ENCODE results near the gene PLPPR2.
"Not testable (repeated sequence)": the region's sequence is repeated elsewhere in the genome, so short reads cannot be mapped to it uniquely, and the experiment has no call there.

PLPPR2 gene

DNA sequence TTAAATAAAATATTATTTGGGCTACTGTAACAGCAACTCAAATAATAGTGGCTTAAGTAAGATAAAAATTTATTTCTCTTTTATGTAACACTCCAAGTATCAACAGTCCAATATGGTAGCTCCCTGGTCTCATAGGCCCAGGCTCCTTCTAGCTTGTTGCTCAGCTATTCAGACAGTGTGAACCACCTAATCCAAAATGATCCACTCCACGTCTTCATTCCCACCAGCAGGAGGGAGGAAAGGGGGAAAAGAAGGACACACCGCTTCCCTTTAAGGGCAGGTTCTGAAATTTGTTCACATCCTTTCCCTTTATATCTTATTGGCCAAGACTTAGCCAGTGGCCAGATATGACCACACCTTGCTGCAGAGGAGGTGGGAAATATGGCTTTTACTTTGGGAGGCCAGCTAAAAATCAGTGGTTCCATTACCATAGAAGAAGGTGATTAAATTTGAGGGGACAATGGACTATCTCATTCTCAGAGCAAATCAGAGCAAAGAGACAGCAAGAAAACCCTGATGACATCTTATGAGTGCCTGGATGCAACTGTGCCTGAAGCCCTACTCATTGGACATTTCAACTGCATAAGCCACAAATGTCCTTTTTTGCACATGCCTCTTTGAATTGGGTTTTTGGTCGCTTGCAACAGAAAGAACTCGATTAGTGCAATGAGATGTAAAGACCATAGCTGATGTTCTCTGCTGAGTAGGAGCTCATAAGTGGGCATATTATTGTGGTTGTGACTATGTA is 35.9 kb downstream of the PLPPR2 start:
- no peaks in the 10 kb centered on the region for H3K4me1 Mint-ChIP-seq (ENCODE audit: low read depth)

DNA sequence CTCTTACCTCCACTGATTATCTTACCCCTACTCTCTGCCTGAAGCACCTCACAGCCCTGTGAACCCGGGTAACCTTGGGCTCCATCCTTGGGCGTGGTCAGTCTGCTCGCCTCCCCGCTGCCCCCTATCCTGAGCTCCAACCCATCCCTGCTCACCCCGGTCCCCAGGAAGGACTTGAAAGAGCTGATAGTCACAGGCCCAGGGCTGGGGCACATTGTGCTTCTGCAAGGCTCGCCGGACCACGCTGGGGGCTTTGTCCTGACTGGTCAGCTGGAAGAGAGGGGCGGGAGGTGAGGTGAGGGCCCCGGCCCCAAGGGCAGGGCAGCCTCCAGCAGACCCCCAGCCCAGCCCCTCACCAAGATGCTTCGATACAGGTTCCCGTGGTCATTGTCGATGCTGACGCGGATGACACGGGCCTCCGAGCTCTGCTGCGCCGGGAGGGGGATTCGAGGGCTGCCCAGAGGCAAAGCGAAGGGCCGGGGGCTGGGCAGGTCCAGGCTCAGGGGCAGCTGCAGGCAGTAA is 41.9 kb downstream of the PLPPR2 start:
- H3K27me3 Mint-ChIP-seq = peaks cover 3% of the 10 kb centered on the region
- H3K4me1 Mint-ChIP-seq (ENCODE audit: low read depth) = no peaks in the 10 kb centered on the region
- H3K36me3 Mint-ChIP-seq (ENCODE audit: low read depth) = no peaks in the 10 kb centered on the region
- H3K4me3 Mint-ChIP-seq = no peak overlapping the region
- no peak overlapping the region for H3K27ac Mint-ChIP-seq
- H3K9me3 Mint-ChIP-seq = no peaks in the 10 kb centered on the region

More for the DNA sequence above, 35.9 kb downstream of the PLPPR2 start:
- Mint-ChIP-seq H3K27me3 (no peaks in the 10 kb centered on the region), H3K27ac (no peak overlapping the region), H3K4me3 (no peak overlapping the region), H3K36me3 (ENCODE audit: low read depth) (no peaks in the 10 kb centered on the region), H3K9me3 (no peaks in the 10 kb centered on the region)

DNA sequence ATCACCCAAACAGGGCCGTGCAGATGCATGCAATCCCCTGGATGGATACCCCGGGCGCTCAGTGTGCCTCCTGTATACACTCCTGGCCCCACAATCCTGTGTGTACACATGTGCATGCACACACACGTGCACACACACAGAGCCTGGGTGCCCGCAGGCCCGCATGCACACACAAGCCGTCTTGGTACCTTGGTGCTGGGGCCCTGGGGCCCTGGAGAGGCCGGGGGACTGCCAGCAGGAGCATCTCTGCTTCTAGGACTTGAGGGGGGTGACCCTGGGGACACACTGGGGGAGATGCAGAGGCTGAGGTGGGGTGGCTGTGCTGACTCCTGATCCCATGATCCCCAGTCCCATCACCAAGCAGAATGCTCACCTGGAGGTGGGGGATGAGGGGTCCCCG is 44.4 kb downstream of the PLPPR2 start:
- H3K36me3 Mint-ChIP-seq (ENCODE audit: low read depth) = no peaks in the 10 kb centered on the region
- H3K27ac Mint-ChIP-seq = no peak overlapping the region
- no peaks in the 10 kb centered on the region for H3K9me3 Mint-ChIP-seq
- H3K4me3 Mint-ChIP-seq = no peak overlapping the region
- H3K4me1 Mint-ChIP-seq (ENCODE audit: low read depth) = no peaks in the 10 kb centered on the region
- H3K27me3 Mint-ChIP-seq = peaks cover 4% of the 10 kb centered on the region

DNA sequence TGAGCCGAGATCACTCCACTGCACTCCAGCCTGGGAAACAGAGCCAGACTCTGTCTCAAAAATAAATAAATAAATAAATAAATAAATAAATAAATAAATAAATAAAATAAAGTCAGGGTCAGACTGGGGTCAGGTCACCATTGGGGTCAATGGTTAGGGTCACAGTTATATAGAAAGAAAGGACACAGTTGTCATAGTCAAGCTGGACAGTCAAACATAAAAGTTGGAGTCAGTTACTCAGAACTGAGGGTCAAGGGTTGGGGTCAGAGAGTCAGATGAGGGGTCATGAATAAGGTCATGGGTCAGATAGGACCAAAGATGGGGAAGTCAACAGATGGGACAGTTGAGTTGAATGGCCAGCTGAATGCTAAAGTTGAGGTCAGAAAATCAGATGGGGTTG is 45.6 kb downstream of the PLPPR2 start:
- no peak overlapping the region for H3K27ac Mint-ChIP-seq
- no peaks in the 10 kb centered on the region for H3K36me3 Mint-ChIP-seq (ENCODE audit: low read depth)
- H3K4me1 Mint-ChIP-seq (ENCODE audit: low read depth) = no peaks in the 10 kb centered on the region
- no peak overlapping the region for H3K4me3 Mint-ChIP-seq
- peaks cover 8% of the 10 kb centered on the region for H3K27me3 Mint-ChIP-seq
- H3K9me3 Mint-ChIP-seq = no peaks in the 10 kb centered on the region

DNA sequence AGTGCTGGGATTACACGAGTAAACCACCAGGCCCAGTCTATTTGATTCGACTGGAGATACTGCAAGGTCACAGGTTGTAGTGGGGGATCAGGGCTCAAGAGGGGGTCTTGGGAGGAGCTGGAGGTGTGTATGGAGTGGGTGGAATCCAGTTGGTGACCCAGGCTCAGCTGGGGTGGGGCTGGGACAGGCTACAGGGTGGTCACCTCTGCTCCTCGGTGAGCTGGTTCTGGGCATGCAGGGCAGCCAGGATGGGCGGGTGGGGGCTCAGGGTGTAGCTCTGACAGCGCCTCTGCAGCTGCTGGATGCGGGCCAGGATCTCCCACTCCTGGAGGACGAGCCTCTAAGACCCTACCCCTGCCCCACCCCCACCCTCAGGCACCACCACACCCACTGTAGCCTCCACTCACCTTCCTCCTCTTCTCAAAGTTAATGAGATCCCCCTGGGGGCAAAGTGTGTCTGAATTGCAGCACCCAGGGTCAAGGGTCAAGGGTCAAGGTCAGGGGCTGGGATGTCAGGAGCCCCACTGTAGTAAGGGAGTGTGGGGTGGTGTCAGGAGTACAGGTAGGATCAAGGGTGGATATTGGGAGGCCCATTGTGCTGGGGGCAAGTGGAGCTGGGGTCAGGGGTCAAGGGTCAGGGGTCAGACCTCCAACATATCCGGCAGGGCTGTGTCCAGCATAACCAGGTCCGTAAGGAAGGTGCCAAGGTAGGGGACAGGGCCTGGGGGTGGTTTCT is 46.7 kb downstream of the PLPPR2 start:
- Mint-ChIP-seq H3K36me3 (ENCODE audit: low read depth) (no peaks in the 10 kb centered on the region), H3K9me3 (no peaks in the 10 kb centered on the region), H3K27me3 (peaks cover 6% of the 10 kb centered on the region), H3K27ac (no peak overlapping the region), H3K4me1 (ENCODE audit: low read depth) (no peaks in the 10 kb centered on the region), H3K4me3 (no peak overlapping the region)

DNA sequence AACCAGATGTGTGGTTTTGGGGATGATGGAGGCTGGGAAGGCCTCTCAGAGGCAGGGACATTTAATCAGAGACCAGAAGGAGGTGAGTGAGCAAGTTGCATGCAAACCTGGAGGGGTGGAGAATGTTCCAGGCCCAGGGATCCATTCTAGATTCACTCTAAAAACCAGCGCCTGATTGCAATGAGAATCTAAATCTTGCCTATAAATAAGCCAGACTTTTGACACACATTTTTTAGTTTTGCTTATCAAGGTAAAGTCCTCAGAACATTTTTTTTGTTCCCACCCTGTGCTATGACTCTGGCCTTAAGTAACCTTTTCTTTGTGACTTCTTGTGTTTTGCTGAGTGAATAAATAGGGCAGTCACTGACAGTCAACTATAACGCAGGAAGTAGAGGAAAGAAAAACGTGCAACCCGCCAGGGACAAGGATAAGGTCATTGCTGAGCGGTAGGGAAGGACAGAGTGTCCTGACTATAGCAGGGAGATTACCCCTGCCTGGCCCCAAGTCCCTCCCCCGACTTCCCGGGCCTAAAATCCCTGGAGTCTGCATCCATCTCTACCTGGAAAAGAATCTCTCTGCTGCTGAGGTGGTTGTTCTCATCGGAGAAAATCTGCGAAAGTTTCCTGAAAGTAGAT is 49.5 kb downstream of the PLPPR2 start:
- Mint-ChIP-seq H3K9me3 (no peaks in the 10 kb centered on the region), H3K36me3 (ENCODE audit: low read depth) (no peaks in the 10 kb centered on the region), H3K4me1 (ENCODE audit: low read depth) (no peaks in the 10 kb centered on the region), H3K27ac (no peak overlapping the region), H3K4me3 (no peak overlapping the region), H3K27me3 (peaks cover 12% of the 10 kb centered on the region)

DNA sequence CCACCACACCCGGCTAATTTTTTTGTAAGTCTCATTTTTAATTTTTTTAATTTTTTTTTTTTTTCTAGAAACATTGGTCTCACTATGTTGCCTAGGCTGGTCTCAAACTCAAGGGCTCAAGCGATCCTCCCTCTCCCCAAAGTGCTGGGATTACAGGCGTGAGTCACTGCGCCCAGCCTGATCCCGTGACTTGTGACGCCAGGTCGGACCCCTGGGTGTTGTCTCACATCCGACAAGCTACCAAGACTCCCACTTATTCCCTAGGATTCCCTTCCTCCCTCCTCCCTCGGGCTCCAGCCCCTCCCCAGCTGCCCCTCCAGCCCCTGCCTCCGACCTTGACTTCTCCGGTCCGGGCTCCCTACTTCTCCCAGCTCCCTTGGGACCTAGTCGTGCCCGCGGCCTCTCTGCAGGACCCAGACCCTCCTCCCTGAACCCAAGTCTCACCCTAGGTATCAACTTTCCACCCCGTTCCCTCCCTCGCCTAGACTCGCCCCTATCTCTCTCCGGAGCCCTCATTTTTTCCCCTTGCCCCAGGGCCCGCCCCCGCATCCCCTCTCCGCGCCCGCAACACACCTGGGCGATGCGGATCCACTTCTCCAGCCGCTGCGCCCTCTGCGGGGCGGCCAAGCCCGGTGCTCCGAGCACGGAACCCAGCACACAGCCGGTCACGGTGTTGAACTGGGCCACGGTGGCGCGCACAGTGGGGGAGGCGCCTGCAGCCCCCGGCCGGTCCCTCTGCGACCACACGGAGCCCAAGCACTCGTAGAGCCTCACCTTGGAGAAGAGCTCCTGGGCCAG is 50.8 kb downstream of the PLPPR2 start:
- Mint-ChIP-seq H3K27ac (no peak overlapping the region), H3K4me3 (no peak overlapping the region), H3K4me1 (ENCODE audit: low read depth) (no peaks in the 10 kb centered on the region), H3K36me3 (ENCODE audit: low read depth) (no peaks in the 10 kb centered on the region), H3K27me3 (peaks cover 17% of the 10 kb centered on the region), H3K9me3 (no peaks in the 10 kb centered on the region)

DNA sequence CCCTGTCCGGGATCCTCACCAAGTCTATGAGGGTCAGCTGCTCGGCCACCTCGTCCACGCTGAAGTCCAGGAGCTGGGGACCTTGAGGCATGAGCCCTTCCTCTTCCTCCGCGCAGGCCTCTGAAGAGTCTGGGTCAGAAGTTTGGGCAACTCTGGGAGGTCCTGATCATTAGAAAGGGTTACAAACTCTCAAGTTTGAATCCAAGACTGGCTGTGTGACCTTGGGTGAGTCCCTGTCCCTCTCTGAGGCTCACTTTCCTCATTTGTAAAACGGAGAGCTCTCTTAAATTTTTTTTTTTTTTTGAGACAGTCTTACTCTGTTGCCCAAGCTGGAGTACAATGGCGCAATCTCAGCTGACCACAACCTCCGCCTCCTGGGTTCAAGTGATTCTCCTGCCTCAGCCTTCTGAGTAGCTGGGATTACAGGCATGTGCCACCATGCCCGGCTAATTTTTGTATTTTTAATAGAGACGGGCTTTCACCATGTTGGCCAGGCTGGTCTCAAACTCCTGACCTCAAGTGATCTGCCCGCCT is 51.5 kb downstream of the PLPPR2 start:
- H3K27me3 Mint-ChIP-seq = peaks cover 21% of the 10 kb centered on the region
- not testable (repeated sequence) for H3K4me3 Mint-ChIP-seq; H3K36me3 Mint-ChIP-seq (ENCODE audit: low read depth); H3K27ac Mint-ChIP-seq; H3K9me3 Mint-ChIP-seq; H3K4me1 Mint-ChIP-seq (ENCODE audit: low read depth)

DNA sequence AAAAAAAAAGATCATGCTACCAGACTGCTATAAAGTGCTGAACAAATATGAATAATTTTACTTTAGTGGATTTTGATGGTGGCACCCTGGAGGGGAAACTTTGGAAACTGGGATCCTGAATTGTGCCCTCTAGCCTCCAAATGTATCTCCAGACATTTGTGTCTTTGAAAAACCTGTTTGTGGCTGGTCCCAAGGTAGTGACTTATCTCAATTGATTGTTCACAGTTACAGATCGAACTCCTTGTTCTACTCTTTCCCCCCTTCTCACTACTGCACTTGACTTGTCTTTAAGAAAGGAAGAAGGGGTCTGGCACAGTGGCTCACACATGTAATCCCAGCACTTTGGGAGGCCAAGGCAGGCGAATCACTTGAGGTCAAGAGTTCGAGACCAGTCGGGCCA is 53.4 kb downstream of the PLPPR2 start:
- Mint-ChIP-seq H3K9me3 (no peaks in the 10 kb centered on the region), H3K4me3 (no peak overlapping the region), H3K27me3 (peaks cover 21% of the 10 kb centered on the region), H3K36me3 (ENCODE audit: low read depth) (no peaks in the 10 kb centered on the region), H3K4me1 (ENCODE audit: low read depth) (no peaks in the 10 kb centered on the region), H3K27ac (no peak overlapping the region)

DNA sequence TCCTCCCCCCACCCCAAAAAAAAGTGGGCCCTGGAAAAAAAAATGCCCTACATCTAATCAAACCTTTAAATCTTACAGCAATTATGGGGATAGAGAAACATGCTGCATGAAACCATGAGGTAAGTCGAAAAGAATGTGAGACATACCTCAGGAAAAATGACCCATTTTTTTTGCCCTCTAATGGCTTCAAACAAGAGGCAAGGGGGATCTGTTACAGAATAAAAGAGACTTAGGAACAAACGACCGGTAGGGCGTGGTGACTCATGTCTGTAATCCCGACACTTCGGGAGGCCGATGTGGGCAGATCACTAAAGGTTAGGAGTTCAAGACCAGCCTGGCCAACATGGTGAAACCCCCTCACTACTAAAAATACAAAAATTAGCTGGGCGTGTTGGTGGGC is 55.5 kb downstream of the PLPPR2 start:
- no peaks in the 10 kb centered on the region for H3K4me1 Mint-ChIP-seq (ENCODE audit: low read depth)
- no peak overlapping the region for H3K4me3 Mint-ChIP-seq
- peaks cover 16% of the 10 kb centered on the region for H3K27me3 Mint-ChIP-seq
- no peaks in the 10 kb centered on the region for H3K9me3 Mint-ChIP-seq
- no peak overlapping the region for H3K27ac Mint-ChIP-seq
- no peaks in the 10 kb centered on the region for H3K36me3 Mint-ChIP-seq (ENCODE audit: low read depth)

DNA sequence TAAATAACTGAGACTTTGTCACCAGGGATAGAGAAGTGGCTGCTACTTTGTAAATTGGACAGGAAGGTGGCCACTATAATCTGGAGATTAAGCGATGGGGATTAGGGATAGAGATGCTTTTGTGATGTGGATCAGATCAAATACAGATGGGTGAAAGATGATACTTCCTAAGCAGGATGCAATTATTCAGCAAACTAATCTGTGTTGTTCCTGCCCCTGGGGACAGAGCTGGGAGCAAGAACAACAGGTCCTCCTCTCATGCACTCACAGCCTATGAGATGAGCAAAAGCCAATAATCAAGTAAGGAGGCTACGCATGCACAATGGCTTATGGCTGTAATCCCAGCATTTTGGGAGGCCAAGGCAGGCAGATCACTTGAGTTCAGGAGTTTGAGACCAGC is 59.3 kb downstream of the PLPPR2 start:
- H3K27me3 Mint-ChIP-seq = peaks cover 31% of the 10 kb centered on the region
- H3K27ac Mint-ChIP-seq = no peak overlapping the region
- no peaks in the 10 kb centered on the region for H3K36me3 Mint-ChIP-seq (ENCODE audit: low read depth)
- no peaks in the 10 kb centered on the region for H3K9me3 Mint-ChIP-seq
- H3K4me3 Mint-ChIP-seq = no peak overlapping the region
- H3K4me1 Mint-ChIP-seq (ENCODE audit: low read depth) = peaks cover 4% of the 10 kb centered on the region

All from stimulated activated naive CD8-positive, alpha-beta T cell treated with anti-CD3 and anti-CD28 coated beads, Interleukin-15, Interleukin-2, amounts not matched to agents 100 ng/mL and 50 ng/mL, for 24 hours (primary cell).